ENCODE data around the gene SLC25A42.
A peak's percentile ranks its signal among the peaks of the same experiment; 100 is the strongest.

The SLC25A42 gene

GRCh38 chr19:19027228-19027627 is 36.6 kb upstream of the SLC25A42 start:
- DNase-seq (ENCODE audit: low read depth): no peak
- TF ChIP-seq CTCF (IDR thresholded peaks at IDR 0.05; ENCODE audit: low read depth, low read length, missing control alignments): no peak
- no peak overlapping the region for H3K4me3 ChIP-seq (ENCODE audit: low read depth, low read length)

GRCh38 chr19:19028526-19028925 is 35.3 kb upstream of the SLC25A42 start:
- DNase-seq (ENCODE audit: low read depth): no peak
- H3K4me3 ChIP-seq (ENCODE audit: low read depth, low read length): no peak overlapping the region
- TF ChIP-seq CTCF (IDR thresholded peaks at IDR 0.05; ENCODE audit: low read depth, low read length, missing control alignments): no peak

GRCh38 chr19:19031891-19032290 is 31.9 kb upstream of the SLC25A42 start:
- no peak for TF ChIP-seq CTCF (IDR thresholded peaks at IDR 0.05; ENCODE audit: low read depth, low read length, missing control alignments)
- H3K4me3 ChIP-seq (ENCODE audit: low read depth, low read length): peak overlapping the region; percentile 91; the same call in 1 of the 2 replicates
- no peak for DNase-seq (ENCODE audit: low read depth)

GRCh38 chr19:19032420-19033175 is 31.2 kb upstream of the SLC25A42 start:
- peak; percentile 78 for DNase-seq (ENCODE audit: low read depth)

GRCh38 chr19:19033176-19033425 is 30.7 kb upstream of the SLC25A42 start:
- DNase-seq (ENCODE audit: low read depth): no peak
- peak overlapping the region; percentile 91 for H3K4me3 ChIP-seq (ENCODE audit: low read depth, low read length)
- TF ChIP-seq CTCF (IDR thresholded peaks at IDR 0.05; ENCODE audit: low read depth, low read length, missing control alignments): no peak

More at GRCh38 chr19:19032420-19033175, 31.2 kb upstream of the SLC25A42 start:
- TF ChIP-seq CTCF (IDR thresholded peaks at IDR 0.05; ENCODE audit: low read depth, low read length, missing control alignments): no peak
- peak overlapping the region; percentile 91 for H3K4me3 ChIP-seq (ENCODE audit: low read depth, low read length)

GRCh38 chr19:19033426-19034203 is 30.2 kb upstream of the SLC25A42 start, which contains the start of the genes ARMC6 and SUGP2:
Gene ARMC6, plus strand, starts transcription at chr19:19033603. Its CDS starts 607 bp downstream, at chr19:19034210.
Gene SUGP2, minus strand, starts transcription at chr19:19033517. Its CDS starts 2,446 bp downstream, at chr19:19031071.
- no peak for TF ChIP-seq CTCF (IDR thresholded peaks at IDR 0.05; ENCODE audit: low read depth, low read length, missing control alignments)
- H3K4me3 ChIP-seq (ENCODE audit: low read depth, low read length): peak within 1 kb of the TSS; percentile 91
- DNase-seq (ENCODE audit: low read depth): peak; percentile 74

Measured in GM12864 (cell line).